ENCODE data around the gene PRKAG2. TPM values are rescaled to one million over a fixed set of nuclear protein-coding genes. Genes with fewer than 3 reads are reported as not detected.
A peak's percentile ranks its signal among the peaks of the same experiment; 100 is the strongest.
"Not testable (repeated sequence)": the region's sequence is repeated elsewhere in the genome, so short reads cannot be mapped to it uniquely, and the experiment has no call there.

The PRKAG2 gene
- total RNA-seq, 2 experiments from 2014 or later = 16.9 to 18.7 TPM

DNA sequence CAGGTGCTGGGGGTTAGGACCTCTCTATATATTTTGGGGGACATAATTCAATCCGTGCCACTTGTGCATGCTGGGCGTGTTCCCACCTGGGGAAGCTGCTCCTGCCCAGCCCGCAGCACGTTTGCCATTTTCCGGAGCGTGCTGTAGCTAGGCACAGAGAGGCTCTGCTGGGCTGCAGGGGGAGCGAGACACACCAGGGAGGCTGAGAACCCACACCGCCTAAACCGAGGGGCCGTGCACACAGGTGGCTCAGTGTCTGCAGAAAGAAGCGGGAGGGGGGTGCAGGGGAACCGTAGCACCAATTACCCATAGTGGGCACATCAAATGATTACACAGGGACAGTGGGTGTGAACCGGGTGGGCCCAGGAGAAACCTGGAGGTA lies 27.0 kb downstream of the PRKAG2 start:
- no peak overlapping the region for H3K4me3 Mint-ChIP-seq

DNA sequence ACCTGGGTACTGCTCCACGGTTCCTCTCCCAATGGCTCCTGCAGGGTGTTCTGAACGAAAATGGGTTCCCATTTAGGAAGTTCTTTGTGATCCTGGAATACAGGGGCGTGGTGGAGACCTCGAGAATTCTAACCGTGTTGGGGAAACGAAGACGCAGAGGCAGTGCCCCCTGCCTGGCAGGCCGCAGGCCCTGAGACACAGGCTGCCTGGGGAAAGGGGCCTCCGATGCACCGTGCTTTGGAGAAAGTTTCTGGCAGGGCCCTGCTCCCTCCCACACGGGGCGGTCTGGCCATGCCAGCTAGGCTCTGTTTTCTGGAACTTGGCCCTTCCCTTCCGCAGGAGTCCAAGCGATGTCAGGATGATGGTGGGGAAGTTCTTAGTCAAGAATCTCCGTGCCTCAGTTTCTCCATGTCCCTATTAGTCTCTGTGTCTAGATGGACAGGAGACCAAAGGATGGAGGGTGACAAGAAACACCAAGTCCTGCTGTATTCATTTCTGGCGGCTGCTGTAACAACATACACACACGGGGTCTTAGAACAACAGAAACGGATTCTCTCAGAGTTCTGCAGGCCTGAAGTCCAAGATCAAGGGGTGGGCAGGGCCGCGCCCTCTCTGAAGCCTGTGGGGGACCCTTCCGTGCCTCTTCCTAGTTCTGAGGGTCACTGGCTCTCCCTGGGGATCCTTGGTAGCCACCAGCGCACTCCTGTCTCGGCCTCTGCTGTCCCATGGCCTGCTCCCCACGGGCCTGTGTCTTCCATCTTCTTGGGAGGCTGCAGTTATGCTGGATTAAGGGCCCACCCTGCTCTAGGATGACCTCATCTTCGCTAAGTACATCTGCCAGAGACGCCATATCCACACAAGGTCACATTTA lies 27.7 kb downstream of the PRKAG2 start:
- Mint-ChIP-seq H3K9me3 (no peaks in the 10 kb centered on the region), H3K4me1 (ENCODE audit: low read depth) (peaks cover 26% of the 10 kb centered on the region), H3K27me3 (ENCODE audit: low read depth) (no peaks in the 10 kb centered on the region), H3K4me3 (no peak overlapping the region), H3K36me3 (ENCODE audit: low read depth) (no peaks in the 10 kb centered on the region), H3K27ac (no peak overlapping the region)
- no peak for DNase-seq
- CTCF ChIA-PET = no interaction called here
- intact Hi-C loops (cut with micrococcal nuclease) = no loop called here

More for the DNA sequence above, 27.0 kb downstream of the PRKAG2 start:
- Mint-ChIP-seq H3K36me3 (ENCODE audit: low read depth) (no peaks in the 10 kb centered on the region), H3K4me1 (ENCODE audit: low read depth) (peaks cover 26% of the 10 kb centered on the region), H3K27me3 (ENCODE audit: low read depth) (no peaks in the 10 kb centered on the region), H3K9me3 (no peaks in the 10 kb centered on the region), H3K27ac (no peak overlapping the region)
- CTCF ChIA-PET = interaction anchor here (3.9 kb wide), 1 partner anchor 11 kb away, joined by 13 read pairs; no protein-coding TSS in a partner anchor
- DNase-seq = no peak
- intact Hi-C loops (cut with micrococcal nuclease) = no loop called here

DNA sequence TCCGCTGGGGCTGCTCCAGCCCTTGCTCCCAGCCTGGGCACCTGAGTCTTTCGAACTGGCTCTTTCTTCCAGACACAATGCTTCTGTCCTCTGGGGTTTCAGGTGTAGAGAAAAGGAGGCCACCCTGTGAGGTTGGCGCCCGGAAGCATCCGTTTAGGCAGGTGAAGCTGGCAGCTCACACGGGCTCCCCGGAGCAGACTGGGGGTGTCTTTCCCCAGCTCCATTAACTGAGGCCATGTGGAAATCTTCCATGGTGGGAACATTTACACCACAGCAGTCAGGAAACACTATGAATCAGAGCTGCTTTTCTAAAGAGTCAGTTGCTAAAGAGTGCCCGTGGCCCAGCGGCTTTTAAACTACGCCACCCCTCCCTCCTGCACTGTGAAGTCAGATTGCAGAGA lies 29.2 kb downstream of the PRKAG2 start:
- no peaks in the 10 kb centered on the region for H3K9me3 Mint-ChIP-seq
- CTCF ChIA-PET = interaction anchor here (1.3 to 2.7 kb wide), 3 partner anchors 9 to 65 kb away, joined by 3 to 13 read pairs (median 4); no protein-coding TSS in a partner anchor
- H3K27ac Mint-ChIP-seq = no peak overlapping the region
- H3K27me3 Mint-ChIP-seq (ENCODE audit: low read depth) = no peaks in the 10 kb centered on the region
- no peak for DNase-seq
- H3K4me3 Mint-ChIP-seq = no peak overlapping the region
- intact Hi-C loops (cut with micrococcal nuclease) = no loop called here
- H3K36me3 Mint-ChIP-seq (ENCODE audit: low read depth) = no peaks in the 10 kb centered on the region
- peaks cover 21% of the 10 kb centered on the region for H3K4me1 Mint-ChIP-seq (ENCODE audit: low read depth)

DNA sequence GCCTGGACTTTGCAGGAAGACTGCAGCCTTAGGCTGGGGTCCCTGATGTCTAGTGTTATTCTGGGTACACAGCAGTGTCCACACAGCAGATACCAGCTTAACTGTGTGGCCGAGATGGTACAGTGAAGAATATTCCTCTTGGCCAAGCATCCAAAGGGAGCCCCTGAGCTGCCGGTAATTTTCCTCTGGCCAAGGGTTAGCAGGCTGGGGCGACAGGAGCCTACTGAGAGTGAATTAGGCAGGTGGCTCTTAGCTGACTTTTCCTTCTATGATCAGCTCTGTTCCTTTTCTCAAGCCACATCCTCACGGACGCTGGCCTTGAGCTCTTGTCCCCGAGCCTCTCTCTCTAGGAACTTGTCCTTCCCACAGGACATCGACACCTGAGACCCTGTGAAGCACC lies 29.8 kb downstream of the PRKAG2 start:
- H3K36me3 Mint-ChIP-seq (ENCODE audit: low read depth) = no peaks in the 10 kb centered on the region
- H3K27me3 Mint-ChIP-seq (ENCODE audit: low read depth) = no peaks in the 10 kb centered on the region
- H3K4me1 Mint-ChIP-seq (ENCODE audit: low read depth) = peaks cover 17% of the 10 kb centered on the region
- CTCF ChIA-PET = interaction anchor here (1.3 to 2.7 kb wide), 3 partner anchors 8 to 64 kb away, joined by 3 to 13 read pairs (median 4); no protein-coding TSS in a partner anchor
- DNase-seq = no peak
- no peaks in the 10 kb centered on the region for H3K9me3 Mint-ChIP-seq
- no peak overlapping the region for H3K27ac Mint-ChIP-seq
- no peak overlapping the region for H3K4me3 Mint-ChIP-seq
- intact Hi-C loops (cut with micrococcal nuclease) = no loop called here

DNA sequence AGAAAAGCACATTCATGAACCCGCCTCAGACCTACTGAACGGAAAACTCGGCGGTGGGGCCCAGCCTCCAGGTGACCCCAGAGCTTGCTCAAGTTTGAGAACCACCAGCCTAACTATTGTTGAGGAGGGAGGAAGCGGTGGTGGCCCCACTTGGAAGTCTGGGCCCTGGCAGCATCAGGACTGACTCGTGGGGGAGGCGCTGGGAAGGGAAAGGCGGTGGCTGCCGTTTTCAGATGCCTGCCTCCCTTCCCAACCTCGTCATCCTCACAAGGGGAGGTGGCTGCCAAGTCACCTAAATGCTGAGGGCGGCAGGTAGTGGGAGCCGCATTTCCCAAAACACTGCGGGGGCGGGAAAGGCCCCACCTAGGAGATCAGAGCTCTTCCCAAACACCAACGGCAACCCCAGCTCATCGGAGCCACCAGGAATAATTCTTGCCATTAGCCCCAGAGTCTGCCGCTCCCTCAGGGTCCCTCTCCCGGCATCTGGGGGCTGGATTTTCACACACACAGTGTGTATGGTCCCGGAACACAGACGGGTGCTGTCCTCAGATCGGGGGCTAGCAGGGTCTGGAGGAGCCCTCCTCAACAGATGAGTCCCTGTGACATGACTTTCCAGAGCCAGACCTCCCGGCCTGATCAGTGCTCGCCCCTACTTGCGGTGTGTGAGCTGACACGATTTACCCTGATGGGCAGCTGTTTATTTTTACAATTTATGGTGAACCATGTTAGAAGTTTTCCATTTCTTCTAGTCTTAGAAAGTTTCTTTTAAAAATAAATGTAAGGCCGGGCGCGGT lies 31.3 kb downstream of the PRKAG2 start:
- intact Hi-C loops (cut with micrococcal nuclease) = no loop called here
- H3K27ac Mint-ChIP-seq = no peak overlapping the region
- no peak overlapping the region for H3K4me3 Mint-ChIP-seq
- no peaks in the 10 kb centered on the region for H3K36me3 Mint-ChIP-seq (ENCODE audit: low read depth)
- no peaks in the 10 kb centered on the region for H3K9me3 Mint-ChIP-seq
- no peak for DNase-seq
- no peaks in the 10 kb centered on the region for H3K27me3 Mint-ChIP-seq (ENCODE audit: low read depth)
- CTCF ChIA-PET = interaction anchor here (1.4 to 2.7 kb wide), 2 partner anchors 63 to 86 kb away, joined by 4 to 13 read pairs; no protein-coding TSS in a partner anchor
- peaks cover 3% of the 10 kb centered on the region for H3K4me1 Mint-ChIP-seq (ENCODE audit: low read depth)

DNA sequence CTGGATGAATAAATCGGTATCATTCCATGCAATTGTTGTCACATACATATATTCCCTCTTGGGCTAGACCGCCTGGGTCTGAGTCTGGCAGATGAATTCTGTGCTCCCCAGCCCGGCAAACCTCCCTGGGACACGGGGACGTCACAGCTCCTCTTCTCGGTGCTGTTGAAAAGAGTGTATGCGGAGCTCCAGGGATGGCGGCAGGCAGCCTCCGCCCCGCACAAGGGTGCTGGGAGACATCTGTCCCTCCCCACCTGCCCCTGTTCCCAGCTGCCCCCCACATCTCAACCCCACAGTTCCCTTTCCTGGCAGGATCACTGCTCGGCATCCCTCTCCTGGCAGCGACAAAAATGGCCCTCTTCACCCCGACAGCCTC lies 32.1 kb downstream of the PRKAG2 start:
- Mint-ChIP-seq H3K4me3 (no peak overlapping the region), H3K36me3 (ENCODE audit: low read depth) (no peaks in the 10 kb centered on the region), H3K4me1 (ENCODE audit: low read depth) (peaks cover 2% of the 10 kb centered on the region), H3K9me3 (no peaks in the 10 kb centered on the region), H3K27ac (no peak overlapping the region), H3K27me3 (ENCODE audit: low read depth) (no peaks in the 10 kb centered on the region)
- intact Hi-C loops (cut with micrococcal nuclease) = no loop called here
- no peak for DNase-seq
- CTCF ChIA-PET = interaction anchor here (0.6 to 2.3 kb wide), 3 partner anchors 16 to 85 kb away, joined by 3 to 7 read pairs (median 4); no protein-coding TSS in a partner anchor

DNA sequence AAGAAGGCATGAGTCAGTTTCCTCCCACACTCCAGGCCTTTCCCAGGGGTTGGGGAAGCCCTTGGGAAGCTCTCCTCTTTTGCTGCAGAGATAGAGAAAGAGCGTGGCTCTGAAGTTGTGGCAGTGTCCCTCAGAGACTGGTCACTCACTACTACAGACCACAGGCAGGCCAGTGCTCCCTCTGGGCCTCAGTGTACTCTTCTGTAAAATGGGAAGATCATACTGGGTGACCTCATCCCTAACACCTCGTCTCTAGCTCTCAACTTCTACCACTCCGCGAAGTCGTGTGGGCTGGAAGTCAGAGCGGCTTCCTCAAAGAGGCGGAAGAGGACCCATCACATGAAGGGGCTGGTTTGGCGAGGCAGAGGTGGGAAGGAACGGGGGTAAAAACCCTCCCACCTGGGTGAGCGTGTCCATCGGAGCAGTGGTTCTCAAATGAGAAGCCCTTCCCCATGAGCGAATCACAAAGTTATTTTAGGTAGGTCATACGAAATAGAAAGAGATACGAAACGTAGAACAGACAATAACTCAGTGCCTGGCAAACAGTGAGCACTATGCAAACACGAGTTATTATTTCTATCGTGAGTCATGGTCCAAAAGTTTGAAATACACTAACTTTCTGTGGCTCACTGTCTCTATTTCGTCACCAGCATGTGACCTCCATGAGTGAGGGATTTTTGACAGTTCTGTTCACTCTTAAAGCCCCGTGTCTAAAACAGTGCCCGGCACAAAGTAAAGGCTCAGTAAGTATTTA lies 32.7 kb downstream of the PRKAG2 start:
- Mint-ChIP-seq H3K27ac (no peak overlapping the region), H3K4me3 (no peak overlapping the region), H3K9me3 (no peaks in the 10 kb centered on the region), H3K4me1 (ENCODE audit: low read depth) (peaks cover 8% of the 10 kb centered on the region), H3K27me3 (ENCODE audit: low read depth) (no peaks in the 10 kb centered on the region), H3K36me3 (ENCODE audit: low read depth) (no peaks in the 10 kb centered on the region)
- CTCF ChIA-PET = interaction anchor here (0.6 to 2.3 kb wide), 3 partner anchors 17 to 84 kb away, joined by 3 to 7 read pairs (median 4); no protein-coding TSS in a partner anchor
- DNase-seq = no peak
- intact Hi-C loops (cut with micrococcal nuclease) = no loop called here

DNA sequence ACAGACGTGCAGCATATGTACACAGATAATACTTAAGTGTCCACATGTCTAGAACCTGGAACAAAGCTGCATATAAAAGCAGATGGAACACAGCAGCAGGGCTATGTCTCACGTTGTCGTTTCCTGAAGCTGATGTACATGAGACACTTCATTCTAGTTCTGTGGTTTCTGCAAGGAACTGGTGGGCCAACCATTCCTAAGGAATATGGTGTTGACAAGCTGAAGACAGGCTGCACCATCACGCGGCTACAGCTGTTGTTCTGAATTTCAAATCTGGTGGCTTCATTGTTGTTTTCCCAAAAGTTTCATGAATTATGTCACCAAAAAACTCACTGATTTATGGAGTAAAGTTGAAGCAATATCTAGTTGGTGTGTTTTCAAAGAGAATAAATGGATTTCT lies 33.7 kb downstream of the PRKAG2 start:
- no peak for DNase-seq
- Mint-ChIP-seq H3K27ac (no peak overlapping the region), H3K4me3 (no peak overlapping the region), H3K27me3 (ENCODE audit: low read depth) (no peaks in the 10 kb centered on the region), H3K36me3 (ENCODE audit: low read depth) (no peaks in the 10 kb centered on the region), H3K9me3 (no peaks in the 10 kb centered on the region), H3K4me1 (ENCODE audit: low read depth) (peaks cover 12% of the 10 kb centered on the region)
- CTCF ChIA-PET = interaction anchor here (2.3 kb wide), 1 partner anchor 60 kb away, joined by 7 read pairs; no protein-coding TSS in a partner anchor
- intact Hi-C loops (cut with micrococcal nuclease) = no loop called here

DNA sequence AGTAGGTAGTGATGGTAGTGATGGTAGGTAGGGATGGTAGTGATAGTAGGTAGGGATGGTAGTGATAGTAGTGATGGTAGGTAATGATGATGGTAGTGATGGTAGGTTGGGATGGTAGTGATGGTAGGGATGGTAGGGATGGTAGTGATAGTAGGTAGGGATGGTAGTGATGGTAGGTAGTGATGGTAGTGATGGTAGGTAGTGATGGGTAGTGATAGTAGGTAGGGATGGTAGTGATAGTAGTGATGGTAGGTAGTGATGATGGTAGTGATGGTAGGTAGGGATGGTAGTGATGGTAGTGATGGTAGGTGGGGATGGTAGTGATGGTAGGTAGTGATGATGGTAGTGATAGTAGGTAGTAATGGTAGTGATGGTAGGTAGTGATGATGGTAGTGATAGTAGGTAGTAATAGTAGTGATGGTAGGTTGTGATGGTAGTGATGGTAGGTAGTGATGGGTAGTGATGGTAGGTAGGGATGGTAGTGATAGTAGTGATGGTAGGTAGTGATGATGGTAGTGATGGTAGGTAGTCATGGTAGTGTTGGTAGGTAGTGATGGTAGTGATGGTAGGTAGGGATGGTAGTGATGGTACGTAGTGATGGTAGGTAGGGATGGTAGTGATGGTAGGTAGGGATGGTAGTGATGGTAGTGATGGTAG lies 35.4 kb downstream of the PRKAG2 start:
- H3K27me3 Mint-ChIP-seq (ENCODE audit: low read depth); H3K27ac Mint-ChIP-seq; CTCF ChIA-PET; H3K4me3 Mint-ChIP-seq; intact Hi-C loops (cut with micrococcal nuclease); H3K9me3 Mint-ChIP-seq; DNase-seq; H3K36me3 Mint-ChIP-seq (ENCODE audit: low read depth): not testable (repeated sequence)
- H3K4me1 Mint-ChIP-seq (ENCODE audit: low read depth) = peaks cover 13% of the 10 kb centered on the region

DNA sequence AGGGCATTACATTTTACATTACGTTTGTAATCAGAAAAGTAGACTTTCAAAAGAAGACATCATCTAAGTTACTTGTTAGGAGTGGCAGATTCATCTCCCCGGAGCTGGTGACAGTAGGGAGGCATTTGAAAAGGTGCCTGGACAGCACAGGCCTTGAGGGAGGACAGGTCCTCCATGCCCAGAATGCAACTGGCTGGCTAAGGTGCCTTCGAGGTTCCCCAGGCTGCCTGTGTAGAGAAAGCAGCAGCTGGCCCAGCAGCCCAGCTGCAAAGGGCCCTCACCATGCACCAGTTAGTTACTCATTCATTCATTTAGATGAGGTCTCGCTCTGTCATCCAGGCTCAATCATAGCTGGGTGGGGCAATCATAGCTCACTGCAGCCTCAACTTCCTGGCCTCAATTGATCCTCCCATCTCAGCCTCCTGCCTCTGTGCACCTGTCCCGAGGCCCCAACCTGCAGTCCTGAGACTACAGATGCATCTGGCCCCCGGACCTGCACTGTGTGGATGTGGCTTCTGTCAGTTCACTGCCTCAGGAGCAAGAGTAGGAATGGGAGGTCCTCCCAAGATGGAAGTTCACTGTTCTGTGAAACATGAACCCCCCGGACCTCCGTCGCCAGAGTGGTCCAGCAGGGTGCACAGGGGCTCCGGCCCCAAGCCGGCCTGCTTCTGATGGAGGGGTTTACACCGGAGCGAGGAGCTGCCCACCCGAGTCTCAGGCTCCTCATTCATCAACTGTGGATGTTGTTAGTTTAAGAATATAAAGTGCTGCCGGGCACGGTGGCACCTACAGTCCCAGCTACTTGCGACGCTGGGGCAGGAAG lies 36.6 kb downstream of the PRKAG2 start:
- DNase-seq = no peak
- Mint-ChIP-seq H3K4me3 (no peak overlapping the region), H3K4me1 (ENCODE audit: low read depth) (peaks cover 15% of the 10 kb centered on the region), H3K9me3 (no peaks in the 10 kb centered on the region), H3K36me3 (ENCODE audit: low read depth) (no peaks in the 10 kb centered on the region), H3K27ac (no peak overlapping the region), H3K27me3 (ENCODE audit: low read depth) (no peaks in the 10 kb centered on the region)
- intact Hi-C loops (cut with micrococcal nuclease) = no loop called here
- CTCF ChIA-PET = interaction anchor here (0.6 to 2.5 kb wide), 2 partner anchors 11 to 57 kb away, joined by 3 to 13 read pairs; no protein-coding TSS in a partner anchor

DNA sequence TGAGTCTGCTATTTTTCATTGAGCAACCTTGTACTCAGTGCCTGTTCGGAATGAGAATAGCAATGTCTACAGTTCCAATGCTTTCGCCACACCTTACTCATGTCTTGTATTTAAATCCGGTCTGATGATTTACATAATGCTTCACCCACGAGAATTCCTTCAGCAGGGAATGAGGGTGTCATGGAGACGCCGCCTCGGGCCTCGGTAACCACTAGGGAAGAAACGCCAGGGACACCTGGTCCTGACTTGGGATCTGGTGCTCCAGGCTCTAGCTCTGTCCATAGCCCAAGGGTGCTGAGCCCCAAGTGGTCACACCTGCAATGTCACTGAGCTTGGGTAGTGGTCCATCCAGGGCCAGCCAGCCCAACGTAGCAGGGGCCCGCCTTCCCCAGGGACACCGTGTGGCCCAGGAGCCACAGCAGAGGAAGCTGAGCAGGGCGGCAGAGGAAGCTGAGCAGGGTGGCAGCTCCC lies 37.4 kb downstream of the PRKAG2 start:
- H3K27me3 Mint-ChIP-seq (ENCODE audit: low read depth) = no peaks in the 10 kb centered on the region
- H3K36me3 Mint-ChIP-seq (ENCODE audit: low read depth) = no peaks in the 10 kb centered on the region
- H3K4me3 Mint-ChIP-seq = peak overlapping the region; percentile 32
- H3K4me1 Mint-ChIP-seq (ENCODE audit: low read depth) = peaks cover 20% of the 10 kb centered on the region
- H3K27ac Mint-ChIP-seq = no peak overlapping the region
- DNase-seq = no peak
- H3K9me3 Mint-ChIP-seq = no peaks in the 10 kb centered on the region
- CTCF ChIA-PET = interaction anchor here (0.6 to 2.5 kb wide), 3 partner anchors 8 to 56 kb away, joined by 3 to 13 read pairs (median 4); no protein-coding TSS in a partner anchor
- intact Hi-C loops (cut with micrococcal nuclease) = no loop called here
